KG1 (cell line): ENCODE measurements around the gene MRPL36.

Experiments used
- DNase-seq: peaks from one replicate; lab custom pipeline; 2025; lab: John Stamatoyannopoulos, UW

MRPL36 gene

GRCh38 chr5:1781726-1782384 is 17.8 kb downstream of the MRPL36 start:
- DNase-seq = no peak

GRCh38 chr5:1781107-1781506 is 18.5 kb downstream of the MRPL36 start:
- no peak for DNase-seq

GRCh38 chr5:1780614-1780930 is 19.1 kb downstream of the MRPL36 start:
- DNase-seq = no peak

- DNase-seq = no peak
Measured at GRCh38 chr5:1779782-1780613, 19.6 kb downstream of the MRPL36 start.

GRCh38 chr5:1779021-1779680 is 20.5 kb downstream of the MRPL36 start:
- DNase-seq = no peak

GRCh38 chr5:1778138-1779020 is 21.3 kb downstream of the MRPL36 start:
- no peak for DNase-seq

GRCh38 chr5:1777281-1778137 is 22.1 kb downstream of the MRPL36 start:
- no peak for DNase-seq

- DNase-seq = no peak
Measured at GRCh38 chr5:1776831-1777230, 22.8 kb downstream of the MRPL36 start.

- no peak for DNase-seq
Measured at GRCh38 chr5:1772634-1773033, 27.0 kb downstream of the MRPL36 start.

GRCh38 chr5:1771149-1772065 is 28.2 kb downstream of the MRPL36 start:
- DNase-seq = no peak

- no peak for DNase-seq
Measured at GRCh38 chr5:1770443-1770802, 29.2 kb downstream of the MRPL36 start.

GRCh38 chr5:1769752-1770442 is 29.7 kb downstream of the MRPL36 start:
- DNase-seq = no peak

GRCh38 chr5:1769017-1769640 is 30.5 kb downstream of the MRPL36 start:
- no peak for DNase-seq

GRCh38 chr5:1768283-1769000 is 31.2 kb downstream of the MRPL36 start:
- DNase-seq = no peak

- no peak for DNase-seq
Measured at GRCh38 chr5:1767524-1768282, 31.9 kb downstream of the MRPL36 start.

- DNase-seq = no peak
Measured at GRCh38 chr5:1765880-1766235, 33.8 kb downstream of the MRPL36 start.

GRCh38 chr5:1765141-1765879 is 34.3 kb downstream of the MRPL36 start:
- no peak for DNase-seq
